ENCODE results near the gene ANTXR2.
"Not testable (repeated sequence)": the region's sequence is repeated elsewhere in the genome, so short reads cannot be mapped to it uniquely, and the experiment has no call there.

ANTXR2 gene

GRCh38 chr4:80072744-80073472 lies at the start of gene ANTXR2:
TSS of gene ANTXR2 (minus strand) at chr4:80073229. CDS start at chr4:80072560, 669 bp downstream.
- peak; percentile 83 for DNase-seq (ENCODE audit: low read depth)

DNA sequence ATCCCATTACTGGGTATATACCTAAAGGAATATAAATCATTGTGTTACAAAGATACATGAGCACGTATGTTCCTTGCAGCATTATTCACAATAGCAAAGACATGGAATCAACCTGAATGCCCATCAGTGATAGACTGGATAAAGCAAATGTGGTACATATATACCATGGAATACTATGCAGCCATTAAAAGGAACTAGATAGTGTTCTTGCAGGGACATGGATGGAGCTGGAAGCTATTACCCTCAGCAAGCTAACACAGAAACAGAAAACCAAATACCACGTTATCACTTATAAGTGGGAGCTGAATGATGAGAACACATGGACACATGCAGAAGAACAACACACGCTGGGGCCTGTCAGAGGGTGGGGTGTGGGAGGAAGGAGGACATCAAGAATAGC lies 48.8 kb upstream of the ANTXR2 start:
- DNase-seq (ENCODE audit: low read depth) = not testable (repeated sequence)

DNA sequence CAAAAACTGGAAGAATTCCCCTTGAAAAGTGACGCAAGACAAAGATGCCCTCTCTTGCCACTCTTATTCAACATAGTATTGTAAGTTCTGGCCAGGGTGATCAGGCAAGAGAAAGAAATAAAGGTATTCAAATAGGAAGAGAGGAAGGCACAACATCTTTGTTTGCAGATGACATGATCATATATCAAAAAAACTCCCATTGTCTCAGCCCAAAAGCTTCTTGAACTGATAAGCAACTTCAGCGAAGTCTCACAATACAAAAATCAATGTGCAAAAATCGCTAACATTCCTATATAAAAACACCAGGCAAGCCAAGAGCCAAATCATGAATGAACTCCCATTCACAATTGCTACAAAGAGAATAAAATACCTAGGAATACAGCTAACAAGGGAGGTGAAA lies 46.6 kb upstream of the ANTXR2 start:
- DNase-seq (ENCODE audit: low read depth) = not testable (repeated sequence)

DNA sequence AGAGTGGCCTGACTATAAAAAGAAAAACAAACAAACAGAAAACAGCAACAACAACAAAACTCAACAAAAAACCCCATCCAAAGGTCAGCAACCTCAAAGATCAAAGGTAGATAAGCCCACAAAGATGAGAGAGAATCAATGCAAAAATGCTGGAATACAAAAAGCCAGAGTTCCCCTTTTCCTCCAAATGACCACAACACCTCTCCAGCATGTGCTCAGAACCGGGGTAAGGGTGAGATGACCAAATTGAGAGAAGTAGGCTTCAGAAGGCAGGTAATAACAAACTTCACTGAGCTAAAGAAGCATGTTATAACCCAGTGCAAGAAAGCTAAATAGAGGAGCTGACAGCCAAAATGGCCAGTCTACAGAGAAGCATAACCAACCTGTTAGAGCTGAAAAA lies 43.5 kb upstream of the ANTXR2 start:
- no peak for DNase-seq (ENCODE audit: low read depth)

- no peak for DNase-seq (ENCODE audit: low read depth)
Observed at GRCh38 chr4:80115368-80116181, 42.5 kb upstream of the ANTXR2 start.

DNA sequence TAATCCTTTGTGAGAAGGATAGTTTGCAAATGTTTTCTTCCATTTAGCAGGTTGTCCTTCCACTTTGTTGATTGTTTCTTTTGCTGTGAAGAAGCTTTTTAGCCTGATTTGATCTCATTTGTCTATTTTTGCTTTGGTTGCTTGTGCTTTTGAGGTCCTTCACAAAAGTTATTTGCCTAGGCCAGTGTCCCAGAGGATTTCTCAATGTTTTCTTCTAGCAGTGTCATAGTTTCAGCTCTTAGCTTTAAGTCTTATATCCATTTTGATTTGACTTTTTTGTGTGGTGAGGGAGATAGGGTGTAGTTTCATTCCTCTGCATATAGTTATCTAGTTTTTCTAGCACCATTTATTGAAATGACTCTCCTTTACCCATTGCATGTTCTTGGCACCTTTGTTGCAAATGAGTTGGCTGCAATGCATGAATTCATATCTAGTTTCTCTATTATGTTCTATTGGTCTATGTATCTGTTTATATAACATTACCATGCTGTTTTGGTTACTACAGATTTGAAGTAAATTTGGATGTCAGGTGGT lies 41.8 kb upstream of the ANTXR2 start:
- DNase-seq (ENCODE audit: low read depth) = no peak

- no peak for DNase-seq (ENCODE audit: low read depth)
Observed at GRCh38 chr4:80113615-80114014, 40.6 kb upstream of the ANTXR2 start.

DNA sequence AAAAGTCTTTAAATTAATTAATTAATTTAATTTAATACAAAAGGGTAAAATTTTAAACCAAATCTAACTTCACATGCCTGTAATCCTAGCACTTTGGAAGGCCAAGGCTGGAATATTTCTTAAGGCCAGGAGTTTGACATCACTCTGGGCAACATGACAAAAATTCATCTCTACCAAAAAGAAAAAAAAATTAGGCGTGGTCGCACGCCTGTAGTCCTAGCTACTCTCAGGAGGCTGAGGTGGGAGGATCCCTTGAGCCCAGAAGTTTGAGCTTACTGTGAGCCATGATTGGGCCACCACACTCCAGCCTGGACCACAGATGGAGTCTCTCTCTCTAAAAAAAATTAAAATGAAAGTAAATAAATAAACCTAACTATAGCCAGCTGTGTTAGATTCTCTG lies 39.2 kb upstream of the ANTXR2 start:
- DNase-seq (ENCODE audit: low read depth) = no peak

DNA sequence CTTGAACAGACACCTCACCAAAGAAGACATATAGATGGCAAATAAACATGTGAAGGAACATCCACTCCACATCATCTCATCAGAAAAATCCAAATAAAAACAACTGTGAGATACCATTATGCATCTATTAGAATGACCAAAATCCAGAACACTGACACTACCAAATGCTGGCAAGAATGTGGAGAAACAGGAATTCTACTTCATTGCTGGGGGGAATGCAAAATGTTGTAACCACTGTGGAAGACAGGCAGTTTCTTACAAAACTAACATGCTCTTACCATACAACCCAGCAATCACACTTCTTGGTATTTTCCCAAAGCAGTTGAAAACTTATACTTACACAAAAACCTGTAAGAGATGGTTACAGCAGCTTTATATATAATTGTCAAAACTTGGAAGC lies 38.2 kb upstream of the ANTXR2 start:
- no peak for DNase-seq (ENCODE audit: low read depth)

- no peak for DNase-seq (ENCODE audit: low read depth)
Observed at GRCh38 chr4:80107374-80107773, 34.3 kb upstream of the ANTXR2 start.

GRCh38 chr4:80104927-80105326 lies 31.9 kb upstream of the ANTXR2 start:
- no peak for DNase-seq (ENCODE audit: low read depth)

- no peak for DNase-seq (ENCODE audit: low read depth)
Observed at GRCh38 chr4:80103629-80104028, 30.6 kb upstream of the ANTXR2 start.

- DNase-seq (ENCODE audit: low read depth) = no peak
Observed at GRCh38 chr4:80101792-80102116, 28.7 kb upstream of the ANTXR2 start.

DNA sequence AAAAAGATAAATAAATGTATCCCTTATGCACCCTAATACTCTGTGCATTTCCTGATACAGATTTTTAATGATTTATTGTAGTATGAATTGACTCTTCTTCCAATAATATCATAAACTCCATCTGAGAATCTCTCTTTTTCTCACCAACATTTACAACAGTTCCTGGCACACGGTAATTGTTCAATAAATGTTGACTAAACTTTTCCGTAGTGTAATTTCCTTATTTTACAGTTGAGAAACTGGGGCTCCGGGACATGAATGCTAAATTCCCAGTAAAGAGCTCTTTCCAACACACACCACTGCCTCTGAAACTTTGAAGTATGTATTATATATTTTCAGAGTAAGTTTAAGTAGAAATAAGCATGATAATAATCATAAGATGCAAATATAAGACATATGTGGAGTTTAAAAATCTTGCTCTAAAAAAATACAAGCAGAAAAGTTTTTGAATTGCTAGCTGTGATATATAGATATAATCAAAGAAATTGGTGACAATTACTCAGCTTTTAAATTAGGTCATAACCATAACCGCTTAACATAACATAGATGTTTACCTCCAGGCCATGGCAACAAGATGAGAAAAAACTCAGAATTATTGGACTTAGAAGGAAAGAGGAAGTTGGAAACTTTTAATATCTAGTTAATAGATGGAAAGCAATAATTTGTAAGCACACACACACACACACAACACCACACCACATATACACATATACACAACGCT lies 28.2 kb upstream of the ANTXR2 start:
- DNase-seq (ENCODE audit: low read depth) = no peak

DNA sequence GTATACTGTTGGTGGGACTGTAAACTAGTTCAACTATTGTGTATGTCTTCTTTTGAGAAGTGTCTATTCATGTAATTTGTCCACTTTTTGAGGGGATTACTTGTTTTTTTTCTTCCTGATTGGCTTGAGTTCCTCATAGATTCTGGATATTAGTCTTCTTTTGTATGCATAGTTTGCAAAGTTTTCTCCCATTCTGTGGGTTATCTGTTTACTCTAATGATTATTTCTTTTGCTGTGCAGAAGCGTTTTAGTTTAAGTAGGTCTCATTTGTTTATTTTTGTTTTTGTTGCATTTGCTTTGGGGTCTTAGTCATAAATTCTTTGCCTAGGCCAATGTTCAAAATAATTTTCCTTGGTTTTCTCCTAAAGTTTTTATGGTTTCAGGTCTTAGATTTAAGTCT lies 26.6 kb upstream of the ANTXR2 start:
- DNase-seq (ENCODE audit: low read depth) = no peak

DNA sequence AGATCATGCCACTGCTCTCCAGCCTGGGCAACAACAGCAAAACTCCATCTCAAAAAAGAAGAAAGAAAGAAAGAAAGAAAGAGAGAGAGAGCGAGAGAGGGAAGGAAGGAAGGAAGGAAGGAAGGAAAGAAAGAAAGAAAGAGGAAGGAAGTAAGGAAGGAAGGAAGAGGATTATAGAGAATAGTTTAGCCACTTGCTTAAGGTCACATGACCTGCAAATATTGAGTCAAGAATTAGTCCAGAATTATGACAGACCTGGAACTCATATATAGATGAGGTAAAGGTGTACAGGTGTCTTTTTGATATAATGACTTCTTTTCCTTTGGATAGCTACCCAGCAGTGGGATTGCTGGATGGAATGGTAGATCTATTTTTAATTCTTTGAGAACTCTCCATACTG lies 25.6 kb upstream of the ANTXR2 start:
- no peak for DNase-seq (ENCODE audit: low read depth)

DNA sequence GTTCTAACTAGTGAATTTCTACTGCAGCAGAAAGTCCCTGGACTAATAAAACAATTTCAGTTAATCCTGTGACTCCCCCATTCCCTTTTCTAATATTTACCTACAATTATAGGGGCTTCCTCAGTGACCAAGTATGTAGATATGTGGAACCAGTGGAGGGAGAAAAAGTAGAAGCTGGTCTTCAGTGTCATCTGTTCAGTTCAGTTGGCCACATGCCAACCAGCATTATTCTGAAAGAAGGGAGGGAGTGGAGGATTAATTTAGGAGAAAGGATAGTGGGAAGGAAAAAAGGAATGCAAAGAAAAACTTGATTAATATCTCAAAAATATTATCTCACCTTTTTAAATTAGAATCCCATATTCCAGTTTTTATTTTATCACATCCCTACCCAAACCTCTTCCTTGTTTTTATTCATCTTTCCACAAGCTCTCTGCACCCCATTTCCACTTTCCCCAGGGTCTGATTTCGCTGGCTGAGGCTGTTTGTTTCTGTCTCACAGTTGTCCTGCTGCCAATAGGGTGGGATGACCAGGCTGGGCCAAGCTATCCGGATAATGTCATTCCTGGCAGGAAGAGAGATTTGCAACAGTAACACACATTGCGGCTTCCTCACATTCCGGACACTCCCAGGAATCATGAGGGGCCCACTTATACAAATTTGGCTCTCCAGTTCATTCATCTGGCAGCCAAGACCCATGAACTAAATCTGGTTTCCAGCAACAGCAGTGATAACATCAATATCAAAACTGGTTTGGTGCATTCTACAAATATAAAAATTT lies 24.6 kb upstream of the ANTXR2 start:
- DNase-seq (ENCODE audit: low read depth) = peak; percentile 10

GRCh38 chr4:80096175-80096850 lies 23.3 kb upstream of the ANTXR2 start:
- DNase-seq (ENCODE audit: low read depth) = no peak

DNA sequence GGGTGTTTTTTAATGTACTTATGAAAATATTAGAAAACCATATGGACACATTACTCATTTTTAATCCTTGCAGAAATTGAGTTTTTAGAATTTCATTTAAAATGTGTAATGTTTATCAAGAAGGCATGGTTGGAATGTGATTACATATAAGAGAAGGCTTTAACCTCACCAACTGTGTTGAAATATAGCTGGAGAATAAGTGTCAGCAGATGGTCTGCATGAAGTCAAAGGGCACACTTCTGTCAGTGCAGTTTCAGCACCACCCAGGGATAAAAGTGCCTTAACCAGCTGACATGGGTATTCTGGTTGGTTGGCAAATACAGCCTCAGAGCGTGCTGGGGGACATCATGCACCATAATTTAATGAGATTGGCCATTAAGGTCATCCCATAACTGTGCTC lies 21.2 kb upstream of the ANTXR2 start:
- no peak for DNase-seq (ENCODE audit: low read depth)

DNA sequence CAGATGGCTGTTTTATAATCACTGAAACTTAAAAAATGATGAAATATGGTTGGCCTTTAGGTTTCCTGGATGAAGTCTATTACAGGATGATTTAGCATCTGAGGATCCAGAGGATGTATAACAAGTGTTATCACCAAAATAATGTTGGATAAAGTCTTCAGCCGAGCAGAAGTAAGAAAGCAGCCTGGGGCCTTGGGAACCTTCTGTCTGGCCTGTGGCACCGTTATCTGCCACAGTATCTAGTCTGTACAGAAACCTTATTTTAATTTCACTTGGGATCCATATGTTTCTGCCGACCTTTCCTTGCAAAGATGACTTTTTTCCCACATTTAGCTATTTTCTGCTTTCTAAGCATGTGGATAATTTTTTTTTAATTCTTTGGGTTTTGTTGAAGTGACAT lies 20.5 kb upstream of the ANTXR2 start:
- no peak for DNase-seq (ENCODE audit: low read depth)

GRCh38 chr4:80092847-80093246 lies 19.8 kb upstream of the ANTXR2 start:
- no peak for DNase-seq (ENCODE audit: low read depth)

Data from non-pigmented ciliary epithelial cell (primary cell).